Heart left ventricle (tissue), 13 donors: ENCODE data around the gene KIF26B.

Source experiments
- POLR2A ChIP-seq, 2 donors: fragments of 450-650 bp; IDR thresholded peaks; one replicate each; pipeline ENCODE4 v1.6.1; 2017; ENCODE audit warnings: antibody characterized with exemption in 2 of 2, mild to moderate bottlenecking in 2 of 2, moderate library complexity in 2 of 2
- TF ChIP-seq, protein P1 (sequence below), 12 donors: fragments of 200-600 bp; sonication (generic) in 4 of 12; IDR thresholded peaks; one replicate each; pipeline versions ENCODE4 v1.5.0 to v1.8.0; 2018 to 2022; ENCODE audit warnings: antibody characterized with exemption in 12 of 12, mild to moderate bottlenecking in 5 of 12
- donor health status: ischemic (EF 13 %, LVEDD 7.1; RV severe dilation, severe dysfunction).
- donor health status: DM: no; HTN: yes; CAD: no.
- donor health status: DM: no; HTN: no; CAD: no.
- donor health status: ischemic (EF 25% LVEDD 6.9; RV normal size, moderate dysfunction).
- donor health status: ischemic (EF 25% LVEDD 5.7; RV mildly dilated, moderate dysfunction).
- donor health status: ischemic (EF 35%, LVEDD 5.7; RV mildly dilated, moderate dysfunction).
- donor health status: nonischemic (EF 11% LVEDD 7.7; RV severe dilation, severe dysfunction).
- donor health status: DM: yes; HTN: yes; CAD: no.
- donor health status: PGD.
- donor health status: ischemic (EF 29% LVEDD 5.4; RV normal size, mild dysfunction).
- donor health status: nonischemic (EF 23%, LVEDD 6.1; RV moderate dilation, normal function).

DNA sequence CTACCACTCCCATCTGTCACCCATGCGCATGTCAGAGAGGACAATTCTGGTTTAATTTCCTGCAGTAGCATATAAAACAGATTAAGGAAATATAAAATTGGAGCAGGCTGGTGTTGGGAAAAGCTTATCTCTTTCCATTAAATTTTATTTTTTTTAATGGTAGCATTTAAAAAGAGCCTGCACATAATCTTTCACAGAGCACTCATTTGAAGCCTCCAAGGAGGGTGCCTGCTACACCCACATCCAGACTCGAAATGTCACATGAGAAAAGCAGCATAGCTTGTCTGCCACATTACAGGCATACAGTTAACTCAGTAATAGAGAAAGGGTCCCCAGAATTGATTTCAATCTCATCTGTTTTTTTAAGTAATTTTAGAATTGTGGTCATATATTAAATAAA, 599.0 kb downstream of the KIF26B start:
- no peak for TF ChIP-seq POLR2A (IDR thresholded peaks at IDR 0.05)
- TF ChIP-seq, protein P1, sequence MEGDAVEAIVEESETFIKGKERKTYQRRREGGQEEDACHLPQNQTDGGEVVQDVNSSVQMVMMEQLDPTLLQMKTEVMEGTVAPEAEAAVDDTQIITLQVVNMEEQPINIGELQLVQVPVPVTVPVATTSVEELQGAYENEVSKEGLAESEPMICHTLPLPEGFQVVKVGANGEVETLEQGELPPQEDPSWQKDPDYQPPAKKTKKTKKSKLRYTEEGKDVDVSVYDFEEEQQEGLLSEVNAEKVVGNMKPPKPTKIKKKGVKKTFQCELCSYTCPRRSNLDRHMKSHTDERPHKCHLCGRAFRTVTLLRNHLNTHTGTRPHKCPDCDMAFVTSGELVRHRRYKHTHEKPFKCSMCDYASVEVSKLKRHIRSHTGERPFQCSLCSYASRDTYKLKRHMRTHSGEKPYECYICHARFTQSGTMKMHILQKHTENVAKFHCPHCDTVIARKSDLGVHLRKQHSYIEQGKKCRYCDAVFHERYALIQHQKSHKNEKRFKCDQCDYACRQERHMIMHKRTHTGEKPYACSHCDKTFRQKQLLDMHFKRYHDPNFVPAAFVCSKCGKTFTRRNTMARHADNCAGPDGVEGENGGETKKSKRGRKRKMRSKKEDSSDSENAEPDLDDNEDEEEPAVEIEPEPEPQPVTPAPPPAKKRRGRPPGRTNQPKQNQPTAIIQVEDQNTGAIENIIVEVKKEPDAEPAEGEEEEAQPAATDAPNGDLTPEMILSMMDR (IDR thresholded peaks at IDR 0.05): no peak
